Chondrocyte (in vitro differentiated cells): ENCODE results near the gene MX2. TPM values are rescaled to one million over a fixed set of nuclear protein-coding genes. Genes with fewer than 3 reads are reported as not detected.

ENCODE experiments used
- DNase-seq: peaks from one replicate; pipeline ENCODE4 v3.0.0; 2021; ENCODE audit warnings: mixed read lengths, low spot score
- H3K27ac Mint-ChIP-seq: one replicate; pipeline ENCODE4 v1.8.0; 2021; ENCODE audit warnings: mild to moderate bottlenecking, moderate library complexity, mixed read lengths; ENCODE audit not compliant: unreplicated experiment
- H3K27me3 Mint-ChIP-seq: 2 replicates; pipeline ENCODE4 v1.8.0; 2021; ENCODE audit warnings: low read depth, mixed read lengths
- H3K36me3 Mint-ChIP-seq: 2 replicates; pipeline ENCODE4 v1.8.0; 2021; ENCODE audit warnings: low read depth, mixed read lengths
- H3K4me1 Mint-ChIP-seq: 2 replicates; pipeline ENCODE4 v1.8.0; 2021; ENCODE audit warnings: low read depth, mild to moderate bottlenecking, mixed read lengths
- H3K4me3 Mint-ChIP-seq: one replicate; pipeline ENCODE4 v1.8.0; 2021; ENCODE audit warnings: mild to moderate bottlenecking, moderate library complexity, mixed read lengths; ENCODE audit not compliant: unreplicated experiment
- H3K9me3 Mint-ChIP-seq: 2 replicates; pipeline ENCODE4 v1.8.0; 2021; ENCODE audit warnings: low read depth, mixed read lengths
- total RNA-seq: library from RNA; stranded (reverse); gene quantifications from 3 replicates; pipeline ENCODE4 v1.2.1, GENCODE V29; 2021
- TF ChIP-seq, protein P1 (sequence below): fragments of 200-600 bp; sonication (generic); IDR thresholded peaks from 2 replicates; pipeline ENCODE4 v1.5.0; 2021; ENCODE audit warnings: antibody characterized with exemption, mild to moderate bottlenecking, moderate library complexity

The MX2 gene
- total RNA-seq, 1 donor from 2014 or later = not detected

DNA sequence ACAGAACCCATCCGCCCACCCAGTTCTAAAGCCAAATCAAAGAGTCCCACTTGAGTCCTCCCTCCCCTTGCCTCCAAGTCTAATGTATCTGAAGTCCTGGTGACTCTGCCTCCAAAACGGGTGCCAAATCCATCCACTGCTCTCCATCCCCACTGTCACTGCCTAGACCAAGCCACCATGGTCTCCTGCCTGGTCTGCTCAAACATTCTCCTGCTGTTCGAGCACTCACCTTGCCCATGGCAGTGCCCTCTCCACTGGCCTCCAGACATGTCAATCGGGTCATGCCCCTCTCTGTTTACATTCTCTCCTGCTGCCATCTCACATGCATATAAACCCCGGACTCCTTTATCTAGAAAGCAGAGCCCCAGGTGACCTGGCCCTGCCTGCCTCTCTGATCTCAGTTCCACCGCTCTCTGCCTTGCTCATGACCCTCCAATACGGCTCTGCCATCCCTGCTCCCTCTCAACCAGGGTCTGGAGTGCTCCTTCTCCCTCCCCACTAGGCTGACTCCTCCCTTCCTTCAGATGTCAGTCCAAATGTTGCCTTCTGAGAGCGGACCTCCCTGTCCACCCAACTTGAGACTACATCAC, 32.1 kb downstream of the MX2 start:
- no peaks in the 10 kb centered on the region for H3K4me1 Mint-ChIP-seq
- DNase-seq = no peak
- TF ChIP-seq, protein P1, sequence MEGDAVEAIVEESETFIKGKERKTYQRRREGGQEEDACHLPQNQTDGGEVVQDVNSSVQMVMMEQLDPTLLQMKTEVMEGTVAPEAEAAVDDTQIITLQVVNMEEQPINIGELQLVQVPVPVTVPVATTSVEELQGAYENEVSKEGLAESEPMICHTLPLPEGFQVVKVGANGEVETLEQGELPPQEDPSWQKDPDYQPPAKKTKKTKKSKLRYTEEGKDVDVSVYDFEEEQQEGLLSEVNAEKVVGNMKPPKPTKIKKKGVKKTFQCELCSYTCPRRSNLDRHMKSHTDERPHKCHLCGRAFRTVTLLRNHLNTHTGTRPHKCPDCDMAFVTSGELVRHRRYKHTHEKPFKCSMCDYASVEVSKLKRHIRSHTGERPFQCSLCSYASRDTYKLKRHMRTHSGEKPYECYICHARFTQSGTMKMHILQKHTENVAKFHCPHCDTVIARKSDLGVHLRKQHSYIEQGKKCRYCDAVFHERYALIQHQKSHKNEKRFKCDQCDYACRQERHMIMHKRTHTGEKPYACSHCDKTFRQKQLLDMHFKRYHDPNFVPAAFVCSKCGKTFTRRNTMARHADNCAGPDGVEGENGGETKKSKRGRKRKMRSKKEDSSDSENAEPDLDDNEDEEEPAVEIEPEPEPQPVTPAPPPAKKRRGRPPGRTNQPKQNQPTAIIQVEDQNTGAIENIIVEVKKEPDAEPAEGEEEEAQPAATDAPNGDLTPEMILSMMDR = no peak
- peaks cover 25% of the 10 kb centered on the region for H3K27me3 Mint-ChIP-seq
- peaks cover 3% of the 10 kb centered on the region for H3K9me3 Mint-ChIP-seq
- H3K27ac Mint-ChIP-seq = no peak overlapping the region
- no peak overlapping the region for H3K4me3 Mint-ChIP-seq
- H3K36me3 Mint-ChIP-seq = peaks cover 2% of the 10 kb centered on the region

DNA sequence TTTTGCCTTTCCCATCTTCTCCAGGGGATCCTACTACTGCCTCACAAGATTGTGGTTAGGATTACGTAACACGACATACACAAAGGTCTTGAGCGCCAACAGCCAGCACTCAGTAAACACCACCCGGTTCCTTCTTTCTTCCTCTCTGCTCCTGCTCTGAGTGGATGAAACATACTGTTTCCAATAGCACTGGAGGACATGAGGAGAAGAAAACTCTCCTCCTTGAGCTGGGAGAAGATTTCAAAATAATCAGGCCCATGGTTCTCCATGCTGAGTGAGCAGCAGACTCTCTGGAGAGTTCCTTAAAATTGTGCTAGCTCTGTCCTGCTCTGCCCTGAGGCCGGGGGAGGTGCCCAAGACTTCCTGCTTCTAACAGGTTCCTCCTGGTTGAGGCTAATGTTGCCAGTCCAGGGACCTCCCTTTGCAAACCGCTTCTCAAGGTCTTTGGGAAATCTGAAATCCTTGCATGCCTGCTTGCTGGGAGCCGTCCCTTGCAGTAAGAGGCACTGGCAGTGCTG, 34.8 kb downstream of the MX2 start:
- no peak overlapping the region for H3K27ac Mint-ChIP-seq
- peaks cover 41% of the 10 kb centered on the region for H3K27me3 Mint-ChIP-seq
- no peak overlapping the region for H3K4me3 Mint-ChIP-seq
- DNase-seq = no peak
- peaks cover 2% of the 10 kb centered on the region for H3K36me3 Mint-ChIP-seq
- TF ChIP-seq, protein P1 = no peak
- no peaks in the 10 kb centered on the region for H3K9me3 Mint-ChIP-seq
- no peaks in the 10 kb centered on the region for H3K4me1 Mint-ChIP-seq

DNA sequence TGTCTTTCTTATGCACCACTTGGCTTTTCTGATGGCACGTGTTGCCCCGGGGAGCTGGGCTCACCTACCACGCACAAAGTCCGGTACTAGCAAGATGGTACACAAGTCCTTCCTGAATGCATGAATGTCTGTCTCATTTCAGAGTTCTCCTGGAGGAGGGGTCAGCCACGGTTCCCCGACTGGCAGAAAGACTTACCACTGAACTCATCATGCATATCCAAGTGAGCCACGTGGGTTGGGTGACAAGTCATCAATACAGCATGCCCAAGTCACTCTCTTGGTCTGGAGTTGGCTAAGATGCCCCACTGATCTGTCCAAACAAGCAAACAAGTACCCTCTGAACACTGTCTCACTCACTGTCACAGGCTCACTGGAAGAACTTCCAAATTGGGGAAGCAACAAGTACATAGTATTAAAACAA, 35.7 kb downstream of the MX2 start:
- H3K9me3 Mint-ChIP-seq = no peaks in the 10 kb centered on the region
- TF ChIP-seq, protein P1 = no peak
- H3K36me3 Mint-ChIP-seq = no peaks in the 10 kb centered on the region
- H3K4me1 Mint-ChIP-seq = no peaks in the 10 kb centered on the region
- no peak overlapping the region for H3K4me3 Mint-ChIP-seq
- no peak for DNase-seq
- H3K27ac Mint-ChIP-seq = no peak overlapping the region
- H3K27me3 Mint-ChIP-seq = peaks cover 45% of the 10 kb centered on the region

DNA sequence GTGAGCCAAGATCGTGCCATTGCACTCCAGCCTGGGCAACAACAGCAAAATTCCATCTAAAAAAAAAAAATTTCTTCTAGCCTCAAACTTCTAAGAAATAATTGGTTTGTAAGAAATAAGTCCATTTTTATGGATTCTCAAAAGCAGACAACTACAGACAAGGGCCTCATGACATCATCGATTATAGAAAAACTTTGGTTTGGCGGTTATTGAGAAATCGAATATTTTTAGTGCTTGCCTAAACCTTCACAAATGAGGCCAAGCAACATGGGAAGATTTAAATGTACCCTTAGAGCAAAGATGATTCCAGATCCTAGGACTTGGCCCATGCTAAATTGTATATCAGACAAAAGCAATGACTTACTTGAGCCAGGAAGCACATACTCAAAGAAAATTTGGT, 36.4 kb downstream of the MX2 start:
- no peaks in the 10 kb centered on the region for H3K4me1 Mint-ChIP-seq
- no peak for DNase-seq
- peaks cover 1% of the 10 kb centered on the region for H3K36me3 Mint-ChIP-seq
- no peak overlapping the region for H3K4me3 Mint-ChIP-seq
- TF ChIP-seq, protein P1 = no peak
- H3K9me3 Mint-ChIP-seq = no peaks in the 10 kb centered on the region
- H3K27ac Mint-ChIP-seq = no peak overlapping the region
- peaks cover 48% of the 10 kb centered on the region for H3K27me3 Mint-ChIP-seq

DNA sequence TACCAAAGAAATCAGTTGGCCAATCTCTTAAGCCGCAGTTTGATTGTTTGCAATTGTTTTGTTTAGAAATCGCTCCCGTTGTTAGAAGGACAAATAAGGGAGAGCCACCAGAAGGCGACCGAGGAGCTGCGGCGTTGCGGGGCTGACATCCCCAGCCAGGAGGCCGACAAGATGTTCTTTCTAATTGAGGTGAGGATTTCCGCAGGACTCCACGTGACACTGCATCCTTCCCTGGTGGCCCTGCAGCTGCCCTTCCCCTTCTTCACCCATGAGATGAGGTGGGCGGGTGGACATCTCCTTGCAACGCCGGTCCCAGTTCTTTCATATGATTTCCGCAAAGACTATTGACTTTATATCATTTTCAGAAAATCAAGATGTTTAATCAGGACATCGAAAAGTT, 37.0 kb downstream of the MX2 start:
- no peak overlapping the region for H3K27ac Mint-ChIP-seq
- no peaks in the 10 kb centered on the region for H3K4me1 Mint-ChIP-seq
- no peak overlapping the region for H3K4me3 Mint-ChIP-seq
- H3K27me3 Mint-ChIP-seq = peaks cover 48% of the 10 kb centered on the region
- DNase-seq = no peak
- H3K36me3 Mint-ChIP-seq = peaks cover 1% of the 10 kb centered on the region
- no peaks in the 10 kb centered on the region for H3K9me3 Mint-ChIP-seq
- TF ChIP-seq, protein P1 = no peak
